IMR-90 (cell line): ENCODE results near the gene IL12RB2. TPM values are rescaled to one million over a fixed set of nuclear protein-coding genes. Genes with fewer than 3 reads are reported as not detected.

Source experiments
- ATAC-seq: fragments of 200-7000 bp; cut with Tn5 transposase; 2 replicates; pipeline ENCODE4 v1.9.1; 2020; ENCODE audit warnings: low read depth, mild to moderate bottlenecking, moderate library complexity
- BruUV-seq: library from RNA; stranded (reverse); fragments of 400-500 nt; replicated peaks from 2 replicates; lab custom pipeline; 2021; lab: Mats Ljungman, UMichigan
- CTCF ChIA-PET: fragments of 300-600 bp; formaldehyde crosslinking; extraction: SDS; loops from one replicate; lab custom pipeline; 2021; ENCODE audit warnings: antibody characterized with exemption; lab: Yijun Ruan, JAX
- POLR2A ChIA-PET: fragments of 300-600 bp; sonication (Branson Sonifier 250); formaldehyde crosslinking; loops from one replicate; lab custom pipeline; 2022; ENCODE audit warnings: antibody characterized with exemption; ENCODE audit not compliant: unreplicated experiment; lab: Charles Lee
- DNase-seq: peaks from one replicate; pipeline ENCODE4 v3.0.0; 2013
- H2AFZ ChIP-seq: replicated peaks from 2 replicates; pipeline ENCODE3; 2013; ENCODE audit warnings: low read length, mild to moderate bottlenecking; ENCODE audit not compliant: poor library complexity
- H2AK5ac ChIP-seq: 2 replicates; pipeline ENCODE4 v1.6.1; 2013; ENCODE audit warnings: low read depth, low read length, inconsistent platforms
- H2AK9ac ChIP-seq: replicated peaks from 2 replicates; pipeline ENCODE3; 2013; ENCODE audit warnings: mild to moderate bottlenecking, low read depth, low read length, moderate library complexity; ENCODE audit not compliant: poor library complexity
- H2BK120ac ChIP-seq: 2 replicates; pipeline ENCODE4 v1.6.1; 2013; ENCODE audit warnings: low read depth, low read length, inconsistent platforms
- H2BK15ac ChIP-seq: 3 replicates; pipeline ENCODE4 v1.6.1; 2013; ENCODE audit warnings: low read depth, low read length, inconsistent platforms
- H2BK20ac ChIP-seq: 2 replicates; pipeline ENCODE4 v1.6.1; 2013; ENCODE audit warnings: low read depth, mild to moderate bottlenecking, inconsistent platforms, low read length, moderate library complexity
- H2BK5ac ChIP-seq: 2 replicates; pipeline ENCODE4 v1.6.1; 2013; ENCODE audit warnings: mild to moderate bottlenecking, low read depth, low read length, inconsistent platforms; ENCODE audit not compliant: poor library complexity, severe bottlenecking
- H3K14ac ChIP-seq: replicated peaks from 2 replicates; pipeline ENCODE4 v1.6.1; 2013; ENCODE audit warnings: low read depth, low read length, inconsistent platforms
- H3K18ac ChIP-seq: 2 replicates; pipeline ENCODE4 v1.6.1; 2013; ENCODE audit warnings: low read depth, low read length, control low read depth
- H3K23ac ChIP-seq: 2 replicates; pipeline ENCODE4 v1.6.1; 2013; ENCODE audit warnings: low read depth, low read length, inconsistent platforms
- H3K27ac ChIP-seq: 2 replicates; pipeline ENCODE4 v1.5.1; 2013; ENCODE audit warnings: mild to moderate bottlenecking, control low read depth, low read length; ENCODE audit not compliant: insufficient read depth
- H3K27me3 ChIP-seq: 2 replicates; pipeline ENCODE4 v1.6.1; 2013; ENCODE audit warnings: low read length; ENCODE audit not compliant: control insufficient read depth, insufficient read depth
- H3K36me3 ChIP-seq: 2 replicates; pipeline ENCODE4 v1.6.1; 2013; ENCODE audit warnings: low read length, mixed read lengths; ENCODE audit not compliant: control insufficient read depth, insufficient read depth
- H3K4ac ChIP-seq: 2 replicates; pipeline ENCODE4 v1.6.1; 2013; ENCODE audit warnings: low read depth, low read length, inconsistent platforms
- H3K4me1 ChIP-seq: 2 replicates; pipeline ENCODE4 v1.6.1; 2013; ENCODE audit warnings: low read length, mixed read lengths; ENCODE audit not compliant: control insufficient read depth, insufficient read depth
- H3K4me2 ChIP-seq: 2 replicates; pipeline ENCODE4 v1.6.1; 2013; ENCODE audit warnings: low read depth, mild to moderate bottlenecking, control low read depth, low read length, moderate library complexity
- H3K4me3 ChIP-seq: 2 replicates; pipeline ENCODE4 v1.5.1; 2013; ENCODE audit warnings: low read depth, mild to moderate bottlenecking, control low read depth, low read length, moderate library complexity; ENCODE audit not compliant: insufficient read depth
- H3K56ac ChIP-seq: 2 replicates; pipeline ENCODE4 v1.6.1; 2013; ENCODE audit warnings: low read length, inconsistent platforms; ENCODE audit not compliant: insufficient read depth; ENCODE audit errors: extremely low read depth
- H3K79me1 ChIP-seq, 2 experiments: 2 replicates each; pipeline ENCODE4 v1.6.1; 2013; ENCODE audit warnings: low read length in 2 of 2, inconsistent platforms in 1 of 2, low read depth in 1 of 2
- H3K9ac ChIP-seq: 2 replicates; pipeline ENCODE4 v1.6.1; 2013; ENCODE audit warnings: low read depth, low read length, control low read depth
- H3K9me1 ChIP-seq: 2 replicates; pipeline ENCODE4 v1.6.1; 2013; ENCODE audit warnings: low read length, inconsistent platforms; ENCODE audit not compliant: insufficient read depth
- H3K9me3 ChIP-seq: 2 replicates; pipeline ENCODE4 v1.6.1; 2013; ENCODE audit warnings: low read length; ENCODE audit not compliant: control insufficient read depth, insufficient read depth
- H4K20me1 ChIP-seq: 2 replicates; pipeline ENCODE4 v1.6.1; 2013; ENCODE audit warnings: low read length, inconsistent platforms; ENCODE audit not compliant: insufficient read depth
- H4K5ac ChIP-seq: 2 replicates; pipeline ENCODE4 v1.6.1; 2013; ENCODE audit warnings: mild to moderate bottlenecking, low read depth, low read length, control low read depth
- H4K8ac ChIP-seq, 2 experiments: 2 replicates each; pipeline ENCODE4 v1.6.1; 2013; ENCODE audit warnings: low read depth in 2 of 2, low read length in 2 of 2, control low read depth in 1 of 2, inconsistent platforms in 1 of 2
- H4K91ac ChIP-seq: 2 replicates; pipeline ENCODE4 v1.6.1; 2013; ENCODE audit warnings: low read depth, low read length, inconsistent platforms; ENCODE audit not compliant: insufficient read depth
- BHLHE40 ChIP-seq: fragments of 150-350 bp; IDR thresholded peaks from 2 replicates; pipeline ENCODE4 v1.6.1; 2016; ENCODE audit warnings: mild to moderate bottlenecking, low read depth, low read length
- CHD1 ChIP-seq: IDR thresholded peaks from 2 replicates; pipeline ENCODE4 v1.6.1; 2012; ENCODE audit warnings: low read depth, low read length, improper control_type of control experiment
- ELK1 ChIP-seq: fragments of 150-350 bp; IDR thresholded peaks from 2 replicates; pipeline ENCODE4 v1.6.1; 2016; ENCODE audit warnings: low read depth, mild to moderate bottlenecking, low read length, moderate library complexity, borderline replicate concordance
- MAFK ChIP-seq: IDR thresholded peaks from 2 replicates; pipeline ENCODE4 v1.6.1; 2012; ENCODE audit warnings: low read depth, low read length, improper control_type of control experiment
- MXI1 ChIP-seq: IDR thresholded peaks from 2 replicates; pipeline ENCODE4 v1.6.1; 2012; ENCODE audit warnings: low read depth, mild to moderate bottlenecking, low read length, moderate library complexity, borderline replicate concordance
- RAD21 ChIP-seq: IDR thresholded peaks from 2 replicates; pipeline ENCODE4 v1.6.1; 2012; ENCODE audit warnings: low read length, improper control_type of control experiment
- RFX5 ChIP-seq: IDR thresholded peaks from 2 replicates; pipeline ENCODE4 v1.8.0; 2012; ENCODE audit warnings: low read depth, mild to moderate bottlenecking, low read length, moderate library complexity
- SMC3 ChIP-seq: fragments of 150-350 bp; IDR thresholded peaks from 2 replicates; pipeline ENCODE4 v1.6.1; 2016; ENCODE audit warnings: low read depth, mild to moderate bottlenecking, antibody characterized with exemption, low read length, moderate library complexity
- USF2 ChIP-seq: fragments of 150-350 bp; IDR thresholded peaks from 2 replicates; pipeline ENCODE4 v1.6.1; 2017; ENCODE audit warnings: mild to moderate bottlenecking, antibody characterized with exemption, low read length, low read depth
- WGBS, 2 experiments: methylation state at CpG; one replicate each; pipeline versions ENCODE4 v1.1.5 to v1.1.7; 2013; ENCODE audit warnings: missing lambda C conversion rate in 2 of 2; ENCODE audit not compliant: insufficient read length in 1 of 2; ENCODE audit errors: extremely low coverage in 2 of 2; 5-methylcytosine and 5-hydroxymethylcytosine counted together
- dilution Hi-C: fragments of 300-500 bp; cut with HindIII; formaldehyde crosslinking; loops from one replicate; pipeline ENCODE4 v1.14.3; 2018; ENCODE audit warnings: low sequenced_read_pairs; ENCODE audit not compliant: unreplicated experiment
- in situ Hi-C: fragments of 300-500 bp; cut with MboI; formaldehyde crosslinking; loops from 3 replicates; pipeline ENCODE4 v1.14.3; 2019; ENCODE audit warnings: low sequenced_read_pairs, inconsistent platforms, mixed read lengths
- intact Hi-C: fragments of 100-400 bp; cut with micrococcal nuclease; formaldehyde crosslinking; loops from 2 replicates; pipeline ENCODE4 v1.10.0; 2022
- polyA plus RNA-seq, 3 experiments: library from polyadenylated mRNA; depleted of rRNA; stranded (reverse); fragments of >200 nt; gene quantifications; 2 replicates each; pipeline ENCODE4 v1.2.3, GENCODE V29; 2012; ENCODE audit warnings: low replicate concordance in 1 of 3
- total RNA-seq: library from RNA; depleted of rRNA; stranded (reverse); fragments of >200 nt; gene quantifications from 2 replicates; pipeline ENCODE4 v1.2.3, GENCODE V29; 2012

IL12RB2 gene
- total and polyA plus RNA-seq, 2 of the 4 experiments (the other 2 are of a cell fraction), result not detected

- DNase-seq, result no peak
- no peaks in the 10 kb centered on the region for H3K9me3 ChIP-seq
- WGBS, 2 experiments, result 20% methylated on average over 1 of the region's 4 CpGs; no CpG with 5 or more reads in 1 of the 2 experiments
These were observed 17.4 kb upstream of the IL12RB2 start for GRCh38 chr1:67290236-67290635.

More at GRCh38 chr1:67290236-67290635, 17.4 kb upstream of the IL12RB2 start:
- no peak overlapping the region for H2BK15ac ChIP-seq
- intact Hi-C loops (no loop called here), dilution Hi-C loops (no loop called here), in situ Hi-C loops (no loop called here)
- TF ChIP-seq MAFK (no peak), USF2 (no peak), BHLHE40 (no peak), RAD21 (no peak), RFX5 (no peak), ELK1 (no peak), CHD1 (no peak), SMC3 (no peak), MXI1 (no peak)
- no peaks in the 10 kb centered on the region for H3K9me1 ChIP-seq
- no peak overlapping the region for H2AK5ac ChIP-seq
- no peak overlapping the region for H2AK9ac ChIP-seq
- no peak overlapping the region for H3K23ac ChIP-seq
- H3K56ac ChIP-seq, result no peak overlapping the region
- no peaks in the 10 kb centered on the region for H4K20me1 ChIP-seq
- no TSS peak for BruUV-seq
- H3K14ac ChIP-seq, result no peak overlapping the region
- ATAC-seq, result no peak
- no peak overlapping the region for H4K91ac ChIP-seq
- no peaks in the 10 kb centered on the region for H3K36me3 ChIP-seq
- H3K4me1 ChIP-seq, result no peaks in the 10 kb centered on the region
- H2BK20ac ChIP-seq, result no peak overlapping the region
- H3K4me3 ChIP-seq, result no peak overlapping the region
- ChIA-PET POLR2A (no interaction called here), CTCF (no interaction called here)
- H3K79me1 ChIP-seq, result no peaks in the 10 kb centered on the region
- H4K5ac ChIP-seq, result no peak overlapping the region
- H4K8ac ChIP-seq, result no peak overlapping the region
- H2BK120ac ChIP-seq, result no peak overlapping the region
- H2BK5ac ChIP-seq, result no peak overlapping the region
- no peak overlapping the region for H3K4me2 ChIP-seq
- no peak overlapping the region for H3K4ac ChIP-seq
- peaks cover 5% of the 10 kb centered on the region for H3K27me3 ChIP-seq
- no peak overlapping the region for H2AFZ ChIP-seq
- H3K18ac ChIP-seq, result no peak overlapping the region
- no peak overlapping the region for H3K9ac ChIP-seq
- H3K27ac ChIP-seq, result no peak overlapping the region
